ENCODE measurements around the gene TBXA2R.

GRCh38 chr19:3611841-3612240 is 5.2 kb upstream of the TBXA2R start:
- no peak for TF ChIP-seq CTCF (optimal IDR thresholded peaks at IDR 0.05 in 1 of 3, IDR thresholded peaks at IDR 0.05 in 1 of 3, conservative IDR thresholded peaks at IDR 0.05 in 1 of 3; ENCODE audit: extremely low read depth in 1 of 3, insufficient read depth in 2 of 3, low read length in 3 of 3)
- no peak for TF ChIP-seq EZH2 (IDR thresholded peaks at IDR 0.05; ENCODE audit: low read length)

Measured in keratinocyte (primary cell).